ENCODE measurements around the gene LRCH1. TPM values are rescaled to one million over a fixed set of nuclear protein-coding genes. Genes with fewer than 3 reads are reported as not detected.
A peak's percentile ranks its signal among the peaks of the same experiment; 100 is the strongest.

Gene LRCH1
- total and polyA plus RNA-seq, 2 of the 13 experiments (the other 11 are each of a cell fraction or from before 2014, with no cell fraction given), result 4.1 to 12.6 TPM

GRCh38 chr13:46665633-46666482 lies 112.9 kb downstream of the LRCH1 start (continued):
- no peak for TF ChIP-seq SOX13 (IDR thresholded peaks at IDR 0.05)
- peak in 1 of 2 experiments; percentile 47; a peak in 1 of 4 replicates for TF ChIP-seq SOX13 (CRISPR knock-in tag; conservative IDR thresholded peaks at IDR 0.05 in 1 of 2, IDR thresholded peaks at IDR 0.05 in 1 of 2)
- 0 out of 2 replicates have a peak, but pooled peaks have one; percentile 14 for TF ChIP-seq ATF2 (CRISPR knock-in tag; IDR thresholded peaks at IDR 0.05)
- no peak for TF ChIP-seq SP2 (CRISPR knock-in tag; IDR thresholded peaks at IDR 0.05)
- TF ChIP-seq ZNF569 (CRISPR knock-in tag; IDR thresholded peaks at IDR 0.05; ENCODE audit: borderline replicate concordance), result no peak
- TF ChIP-seq ZFX (CRISPR knock-in tag; IDR thresholded peaks at IDR 0.05; ENCODE audit: low read depth), result peak; percentile 46; the same call in 1 of the 2 replicates
- TF ChIP-seq GABPA (IDR thresholded peaks at IDR 0.05; ENCODE audit: low read depth, low read length), result no peak
- no peak for TF ChIP-seq GABPA (CRISPR knock-in tag; IDR thresholded peaks at IDR 0.05; ENCODE audit: low read depth)
- TF ChIP-seq HNRNPUL1 (IDR thresholded peaks at IDR 0.05; ENCODE audit: low read depth, low read length), result peak; percentile 94
- no peak for TF ChIP-seq ZNF510 (CRISPR knock-in tag; IDR thresholded peaks at IDR 0.05; ENCODE audit: low read depth)
- peak; percentile 93 for TF ChIP-seq HNF1A (IDR thresholded peaks at IDR 0.05; ENCODE audit: low read depth)
- peak; percentile 96 for TF ChIP-seq HNF1A (CRISPR knock-in tag; IDR thresholded peaks at IDR 0.05; ENCODE audit: borderline replicate concordance)
- peak; percentile 9; the same call in 1 of the 2 replicates for TF ChIP-seq STAG1 (CRISPR knock-in tag; IDR thresholded peaks at IDR 0.05)
- no peak for TF ChIP-seq ZNF704 (CRISPR knock-in tag; IDR thresholded peaks at IDR 0.05; ENCODE audit: borderline replicate concordance)
- peak; percentile 22; the same call in 1 of the 2 replicates for TF ChIP-seq HOMEZ (CRISPR knock-in tag; IDR thresholded peaks at IDR 0.05; ENCODE audit: low read depth)
- TF ChIP-seq ZNF362 (CRISPR knock-in tag; IDR thresholded peaks at IDR 0.05; ENCODE audit: borderline replicate concordance), result no peak
- TF ChIP-seq FOXP1 (IDR thresholded peaks at IDR 0.05), result no peak
- 0 out of 2 replicates have a peak, but pooled peaks have one; percentile 40 for TF ChIP-seq FOXP1 (CRISPR knock-in tag; IDR thresholded peaks at IDR 0.05)

All from HepG2 (cell line).